Adrenal gland (tissue), 5 donors: ENCODE measurements around the gene ADAMTS16.

Experiments
- CTCF ChIP-seq, 6 experiments: fragments of 450-650 bp in 4 of 6; fragments of 200-600 bp in 2 of 6; sonication (generic) in 1 of 6; IDR thresholded peaks; 1 replicate in 5 of 6; 2 replicates in 1 of 6; pipeline versions ENCODE4 v1.5.1 to v1.8.0; 2016 to 2021; ENCODE audit warnings: antibody characterized with exemption in 6 of 6, mild to moderate bottlenecking in 2 of 6, moderate library complexity in 1 of 6
- POLR2A ChIP-seq, 2 donors: fragments of 450-650 bp; IDR thresholded peaks; one replicate each; pipeline ENCODE4 v1.6.1; 2017; ENCODE audit warnings: antibody characterized with exemption in 2 of 2, mild to moderate bottlenecking in 2 of 2, moderate library complexity in 1 of 2
- donor health status: DM: no; HTN: no; CAD: no.

- TF ChIP-seq CTCF (IDR thresholded peaks at IDR 0.05) (no peak), POLR2A (IDR thresholded peaks at IDR 0.05) (no peak)
Measured at GRCh38 chr5:5192681-5193080, 52.6 kb downstream of the ADAMTS16 start.
